ENCODE data around the gene CTIF. TPM values are rescaled to one million over a fixed set of nuclear protein-coding genes. Genes with fewer than 3 reads are reported as not detected.

Gene CTIF
- total and polyA plus RNA-seq, 2 donors (not counting 1 experiment from before 2014, with no cell fraction given) = 27.2 to 28.1 TPM

DNA sequence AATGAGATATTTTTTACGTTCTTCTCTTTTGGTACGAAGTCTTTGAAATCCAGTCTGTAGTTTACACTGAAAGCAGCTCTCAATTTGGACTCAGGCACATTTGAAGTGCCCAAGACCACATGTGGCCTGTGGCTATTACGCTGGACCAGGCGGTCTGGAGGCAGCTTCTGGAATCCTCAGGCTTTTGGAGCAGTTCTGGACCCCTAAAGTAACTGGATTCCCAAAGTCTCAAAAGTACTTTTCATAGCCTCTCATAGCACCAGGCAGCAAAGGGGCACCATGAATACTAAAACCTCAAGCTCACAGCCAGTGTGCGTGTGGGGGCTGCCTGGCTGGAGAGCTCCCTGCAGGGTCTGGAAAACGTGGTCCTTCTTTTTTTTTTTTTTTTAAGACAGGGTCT lies 293.0 kb downstream of the CTIF start:
- no peak overlapping the region for H3K4me3 ChIP-seq (replicated peaks in 1 of 4; ENCODE audit: control extremely low read depth in 1 of 4, insufficient read depth in 1 of 4, low read depth in 3 of 4, low read length in 4 of 4)
- no peaks in the 10 kb centered on the region for H3K27me3 ChIP-seq (ENCODE audit: control insufficient read depth, insufficient read depth, low read length)
- H2AFZ ChIP-seq (ENCODE audit: low read length) = no peak overlapping the region
- peaks cover 28% of the 10 kb centered on the region for H3K4me1 ChIP-seq (ENCODE audit: control insufficient read depth, extremely low read depth, insufficient read depth, low read length)
- H3K4me2 ChIP-seq (ENCODE audit: extremely low read depth, insufficient read depth, low read length) = no peak overlapping the region
- no peaks in the 10 kb centered on the region for H3K9me3 ChIP-seq (ENCODE audit: control insufficient read depth, insufficient read depth, low read depth, low read length)
- H3K79me2 ChIP-seq (ENCODE audit: control insufficient read depth, insufficient read depth, low read length) = no peaks in the 10 kb centered on the region
- H4K20me1 ChIP-seq (ENCODE audit: control insufficient read depth, extremely low read depth, insufficient read depth, low read length) = no peaks in the 10 kb centered on the region
- no peak overlapping the region for H3K9ac ChIP-seq (ENCODE audit: insufficient read depth, low read length)
- H3K36me3 ChIP-seq (ENCODE audit: control insufficient read depth, insufficient read depth, low read length) = peaks cover 1% of the 10 kb centered on the region
- TF ChIP-seq, protein P1, sequence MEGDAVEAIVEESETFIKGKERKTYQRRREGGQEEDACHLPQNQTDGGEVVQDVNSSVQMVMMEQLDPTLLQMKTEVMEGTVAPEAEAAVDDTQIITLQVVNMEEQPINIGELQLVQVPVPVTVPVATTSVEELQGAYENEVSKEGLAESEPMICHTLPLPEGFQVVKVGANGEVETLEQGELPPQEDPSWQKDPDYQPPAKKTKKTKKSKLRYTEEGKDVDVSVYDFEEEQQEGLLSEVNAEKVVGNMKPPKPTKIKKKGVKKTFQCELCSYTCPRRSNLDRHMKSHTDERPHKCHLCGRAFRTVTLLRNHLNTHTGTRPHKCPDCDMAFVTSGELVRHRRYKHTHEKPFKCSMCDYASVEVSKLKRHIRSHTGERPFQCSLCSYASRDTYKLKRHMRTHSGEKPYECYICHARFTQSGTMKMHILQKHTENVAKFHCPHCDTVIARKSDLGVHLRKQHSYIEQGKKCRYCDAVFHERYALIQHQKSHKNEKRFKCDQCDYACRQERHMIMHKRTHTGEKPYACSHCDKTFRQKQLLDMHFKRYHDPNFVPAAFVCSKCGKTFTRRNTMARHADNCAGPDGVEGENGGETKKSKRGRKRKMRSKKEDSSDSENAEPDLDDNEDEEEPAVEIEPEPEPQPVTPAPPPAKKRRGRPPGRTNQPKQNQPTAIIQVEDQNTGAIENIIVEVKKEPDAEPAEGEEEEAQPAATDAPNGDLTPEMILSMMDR (conservative IDR thresholded peaks at IDR 0.05 in 1 of 2, IDR thresholded peaks at IDR 0.05 in 1 of 2; ENCODE audit: low read depth in 1 of 2, low read length in 2 of 2) = no peak
- no peak for TF ChIP-seq EZH2 (IDR thresholded peaks at IDR 0.05; ENCODE audit: low read length, missing control alignments)
- no peak overlapping the region for H3K27ac ChIP-seq (ENCODE audit: insufficient read depth, low read length)
- DNase-seq (ENCODE audit: low read depth in 2 of 2) = no peak

DNA sequence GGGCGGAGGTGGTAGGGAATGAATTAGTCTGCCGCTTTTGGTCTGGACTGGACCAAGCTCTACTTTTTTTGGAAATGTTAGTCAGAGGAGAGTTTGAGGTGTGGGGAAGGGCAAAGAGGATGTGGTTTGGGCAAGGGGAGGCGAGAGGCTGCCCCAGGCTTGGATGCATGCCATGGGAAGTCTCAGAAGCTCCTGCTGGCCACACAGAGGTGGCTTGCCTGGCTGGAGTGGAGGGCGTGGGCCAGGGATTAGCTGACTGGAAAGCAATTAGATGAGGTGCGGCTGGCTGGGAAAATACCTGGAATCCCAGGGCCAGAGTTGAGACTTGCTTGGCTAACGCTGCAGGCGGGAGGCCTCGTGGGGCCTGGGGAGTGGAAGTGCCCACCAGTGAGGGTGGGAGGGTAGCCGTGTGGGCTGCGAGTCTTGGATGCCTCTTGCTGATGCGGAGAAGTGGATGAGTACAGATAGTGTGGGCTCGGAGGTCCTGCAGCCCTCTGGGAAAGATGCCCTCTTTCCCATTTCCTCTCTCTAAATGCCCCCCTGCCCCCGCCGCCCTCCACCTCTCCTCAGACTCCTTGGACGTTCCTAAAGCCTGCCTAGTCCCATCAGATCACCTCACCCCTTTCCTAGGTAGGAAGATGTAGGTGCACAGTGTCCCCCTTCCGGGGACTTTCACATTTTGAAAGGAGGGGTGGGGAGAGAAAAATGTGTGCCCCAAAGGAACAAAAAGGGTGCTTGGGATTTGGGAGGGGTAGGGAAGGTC lies 294.3 kb downstream of the CTIF start:
- no peak overlapping the region for H3K9ac ChIP-seq (ENCODE audit: insufficient read depth, low read length)
- no peaks in the 10 kb centered on the region for H3K9me3 ChIP-seq (ENCODE audit: control insufficient read depth, insufficient read depth, low read depth, low read length)
- no peak overlapping the region for H3K27ac ChIP-seq (ENCODE audit: insufficient read depth, low read length)
- peak; percentile 66 to 96 for DNase-seq (ENCODE audit: low read depth in 2 of 2)
- H3K36me3 ChIP-seq (ENCODE audit: control insufficient read depth, insufficient read depth, low read length) = peaks cover 2% of the 10 kb centered on the region
- H2AFZ ChIP-seq (ENCODE audit: low read length) = no peak overlapping the region
- no peaks in the 10 kb centered on the region for H4K20me1 ChIP-seq (ENCODE audit: control insufficient read depth, extremely low read depth, insufficient read depth, low read length)
- TF ChIP-seq, protein P1 (conservative IDR thresholded peaks at IDR 0.05 in 1 of 2, IDR thresholded peaks at IDR 0.05 in 1 of 2; ENCODE audit: low read depth in 1 of 2, low read length in 2 of 2) = no peak
- no peak for TF ChIP-seq EZH2 (IDR thresholded peaks at IDR 0.05; ENCODE audit: low read length, missing control alignments)
- peaks cover 20% of the 10 kb centered on the region for H3K4me1 ChIP-seq (ENCODE audit: control insufficient read depth, extremely low read depth, insufficient read depth, low read length)
- no peak overlapping the region for H3K4me3 ChIP-seq (replicated peaks in 1 of 4; ENCODE audit: control extremely low read depth in 1 of 4, insufficient read depth in 1 of 4, low read depth in 3 of 4, low read length in 4 of 4)
- H3K4me2 ChIP-seq (ENCODE audit: extremely low read depth, insufficient read depth, low read length) = no peak overlapping the region
- no peaks in the 10 kb centered on the region for H3K27me3 ChIP-seq (ENCODE audit: control insufficient read depth, insufficient read depth, low read length)
- no peaks in the 10 kb centered on the region for H3K79me2 ChIP-seq (ENCODE audit: control insufficient read depth, insufficient read depth, low read length)

DNA sequence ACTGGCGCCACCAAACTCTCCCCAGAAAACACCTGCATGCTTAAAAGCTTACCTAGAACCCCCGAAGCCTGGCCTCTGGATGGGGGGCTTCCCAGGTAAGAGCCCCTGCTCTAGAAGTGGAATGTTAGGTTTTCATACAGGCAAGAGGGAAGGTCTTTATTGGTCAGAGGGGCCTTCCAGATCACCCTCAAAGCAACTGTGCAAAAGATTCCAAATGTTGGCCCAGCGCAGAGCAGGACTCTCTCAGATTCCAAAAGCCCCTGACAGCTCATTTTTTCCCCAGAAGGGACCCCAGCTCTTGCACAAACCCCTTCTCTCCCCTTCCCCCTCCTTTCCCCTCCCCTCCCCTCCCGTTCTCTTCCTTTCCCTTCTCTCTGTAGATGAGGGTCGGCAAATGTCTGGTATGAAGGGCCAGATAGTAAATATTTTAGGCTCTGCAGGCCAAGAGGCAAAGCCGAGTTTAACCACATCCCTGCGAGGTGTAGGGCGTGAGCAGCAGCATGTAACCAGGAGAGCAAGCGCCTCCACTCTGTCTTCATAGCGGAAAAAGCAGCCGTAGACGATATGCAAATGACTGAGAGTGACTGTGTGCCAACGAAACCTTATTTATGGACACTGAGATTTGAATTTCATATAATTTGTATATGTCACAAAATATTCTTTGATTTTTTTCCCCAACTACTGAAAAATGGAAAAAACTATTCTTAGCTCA lies 295.0 kb downstream of the CTIF start:
- Histone ChIP-seq H3K9me3 (ENCODE audit: control insufficient read depth, insufficient read depth, low read depth, low read length) (no peaks in the 10 kb centered on the region), H3K4me1 (ENCODE audit: control insufficient read depth, extremely low read depth, insufficient read depth, low read length) (peaks cover 16% of the 10 kb centered on the region), H4K20me1 (ENCODE audit: control insufficient read depth, extremely low read depth, insufficient read depth, low read length) (no peaks in the 10 kb centered on the region), H3K4me2 (ENCODE audit: extremely low read depth, insufficient read depth, low read length) (peak overlapping the region; percentile 56), H3K27ac (ENCODE audit: insufficient read depth, low read length) (peak overlapping the region; percentile 46), H3K79me2 (ENCODE audit: control insufficient read depth, insufficient read depth, low read length) (no peaks in the 10 kb centered on the region), H3K36me3 (ENCODE audit: control insufficient read depth, insufficient read depth, low read length) (peaks cover 2% of the 10 kb centered on the region), H3K9ac (ENCODE audit: insufficient read depth, low read length) (no peak overlapping the region), H3K27me3 (ENCODE audit: control insufficient read depth, insufficient read depth, low read length) (no peaks in the 10 kb centered on the region), H3K4me3 (replicated peaks in 1 of 4; ENCODE audit: control extremely low read depth in 1 of 4, insufficient read depth in 1 of 4, low read depth in 3 of 4, low read length in 4 of 4) (no peak overlapping the region), H2AFZ (ENCODE audit: low read length) (no peak overlapping the region)
- TF ChIP-seq, protein P1 (conservative IDR thresholded peaks at IDR 0.05 in 1 of 2, IDR thresholded peaks at IDR 0.05 in 1 of 2; ENCODE audit: low read depth in 1 of 2, low read length in 2 of 2) = no peak
- no peak for TF ChIP-seq EZH2 (IDR thresholded peaks at IDR 0.05; ENCODE audit: low read length, missing control alignments)
- peak in 1 of 2 donors; percentile 65 for DNase-seq (ENCODE audit: low read depth in 2 of 2)
